ENCODE measurements around the gene SOBP. TPM values are rescaled to one million over a fixed set of nuclear protein-coding genes. Genes with fewer than 3 reads are reported as not detected.

Gene SOBP
- total and polyA plus RNA-seq, 2 donors (not counting 1 experiment from before 2014, with no cell fraction given), result 0.82 to 1.5 TPM

DNA sequence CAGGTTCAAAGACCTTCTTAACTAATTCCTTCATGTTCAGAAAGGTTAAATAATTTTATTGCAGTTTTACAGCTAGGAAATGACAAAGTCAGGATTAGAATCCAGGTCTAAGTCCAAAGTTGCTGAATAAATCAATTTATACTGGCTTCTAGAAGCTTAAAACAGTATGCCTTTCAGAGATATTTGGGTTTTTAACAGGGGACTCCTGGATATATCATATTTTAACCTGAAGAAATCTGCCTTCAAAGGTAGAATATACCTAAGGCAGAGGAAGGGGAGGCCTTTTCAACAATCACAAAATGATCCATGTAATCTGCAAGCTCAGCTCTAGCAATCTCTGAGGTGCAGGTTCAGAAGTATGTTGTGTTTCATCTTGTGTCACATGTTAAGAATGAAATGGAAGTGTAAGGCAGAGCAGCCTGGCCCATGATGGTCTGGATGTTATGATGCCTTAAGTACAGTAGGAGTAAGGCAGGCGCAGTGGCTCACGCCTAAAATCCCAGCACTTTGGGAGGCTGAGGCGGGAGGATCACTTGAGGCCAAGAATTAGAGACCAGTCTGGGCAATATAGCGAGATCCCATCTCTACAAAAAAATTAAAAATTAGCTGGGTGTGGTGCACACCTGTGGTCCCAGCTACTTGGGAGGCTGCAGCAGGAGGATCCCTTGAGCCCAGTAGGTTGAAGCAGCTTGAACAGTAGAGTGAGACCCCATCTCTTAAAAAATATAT, 123.9 kb downstream of the SOBP start:
- no peaks in the 10 kb centered on the region for H3K9me3 ChIP-seq (ENCODE audit: control extremely low read depth in 1 of 3, control insufficient read depth in 2 of 3, insufficient read depth in 1 of 3, low read length in 2 of 3)
- no peaks in the 10 kb centered on the region for H3K36me3 ChIP-seq (replicated peaks in 1 of 2; ENCODE audit: control extremely low read depth in 1 of 2, control insufficient read depth in 1 of 2, extremely low read depth in 1 of 2, insufficient read depth in 2 of 2, low read length in 1 of 2)
- no peak overlapping the region for H3K4me2 ChIP-seq (replicated peaks; ENCODE audit: low read depth, low read length, poor library complexity, severe bottlenecking)
- TF ChIP-seq EZH2 (IDR thresholded peaks at IDR 0.05; ENCODE audit: borderline replicate concordance, insufficient read depth, low read depth, low read length, poor library complexity, severe bottlenecking), result no peak
- TF ChIP-seq, protein P1, sequence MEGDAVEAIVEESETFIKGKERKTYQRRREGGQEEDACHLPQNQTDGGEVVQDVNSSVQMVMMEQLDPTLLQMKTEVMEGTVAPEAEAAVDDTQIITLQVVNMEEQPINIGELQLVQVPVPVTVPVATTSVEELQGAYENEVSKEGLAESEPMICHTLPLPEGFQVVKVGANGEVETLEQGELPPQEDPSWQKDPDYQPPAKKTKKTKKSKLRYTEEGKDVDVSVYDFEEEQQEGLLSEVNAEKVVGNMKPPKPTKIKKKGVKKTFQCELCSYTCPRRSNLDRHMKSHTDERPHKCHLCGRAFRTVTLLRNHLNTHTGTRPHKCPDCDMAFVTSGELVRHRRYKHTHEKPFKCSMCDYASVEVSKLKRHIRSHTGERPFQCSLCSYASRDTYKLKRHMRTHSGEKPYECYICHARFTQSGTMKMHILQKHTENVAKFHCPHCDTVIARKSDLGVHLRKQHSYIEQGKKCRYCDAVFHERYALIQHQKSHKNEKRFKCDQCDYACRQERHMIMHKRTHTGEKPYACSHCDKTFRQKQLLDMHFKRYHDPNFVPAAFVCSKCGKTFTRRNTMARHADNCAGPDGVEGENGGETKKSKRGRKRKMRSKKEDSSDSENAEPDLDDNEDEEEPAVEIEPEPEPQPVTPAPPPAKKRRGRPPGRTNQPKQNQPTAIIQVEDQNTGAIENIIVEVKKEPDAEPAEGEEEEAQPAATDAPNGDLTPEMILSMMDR (IDR thresholded peaks at IDR 0.05), result no peak
- H3K27me3 ChIP-seq (replicated peaks in 1 of 4; ENCODE audit: control extremely low read depth in 1 of 4, control insufficient read depth in 3 of 4, insufficient read depth in 4 of 4, low read length in 3 of 4), result no peaks in the 10 kb centered on the region
- peaks cover 13 to 23% of the 10 kb centered on the region in 2 donors for H3K4me1 ChIP-seq (ENCODE audit: control insufficient read depth in 2 of 2, insufficient read depth in 2 of 2, low read length in 2 of 2)
- H3K9ac ChIP-seq (ENCODE audit: low read length), result no peak overlapping the region
- no peak overlapping the region for H3K4me3 ChIP-seq (ENCODE audit: control extremely low read depth in 1 of 5, extremely low read depth in 1 of 5, insufficient read depth in 1 of 5, low read depth in 2 of 5, low read length in 4 of 5)
- ATAC-seq (ENCODE audit: low read depth), result no peak
- no peaks in the 10 kb centered on the region for H3K9me3 Mint-ChIP-seq (ENCODE audit: insufficient read depth)
- 100% methylated on average over 1 of the region's 4 CpGs for WGBS (ENCODE audit: insufficient coverage)
- H3K4me1 Mint-ChIP-seq, result peaks cover 15% of the 10 kb centered on the region
- intact Hi-C loops (cut with micrococcal nuclease), result no loop called here
- no peaks in the 10 kb centered on the region for H4K20me1 ChIP-seq (ENCODE audit: control insufficient read depth, insufficient read depth, low read length, poor library complexity, severe bottlenecking)
- H3K27ac Mint-ChIP-seq, result no peak overlapping the region
- ChIA-PET CTCF (no interaction called here), POLR2A (no interaction called here)
- no peak overlapping the region for H3K4me3 Mint-ChIP-seq
- H3K27ac ChIP-seq (ENCODE audit: low read length in 2 of 2), result no peak overlapping the region
- no peaks in the 10 kb centered on the region for H3K79me2 ChIP-seq (ENCODE audit: control insufficient read depth, insufficient read depth, low read length)
- H3K27me3 Mint-ChIP-seq, result peaks cover 3% of the 10 kb centered on the region
- DNase-seq, result no peak
- no peak overlapping the region for H2AFZ ChIP-seq (ENCODE audit: insufficient read depth, low read depth, low read length, poor library complexity, severe bottlenecking)

DNA sequence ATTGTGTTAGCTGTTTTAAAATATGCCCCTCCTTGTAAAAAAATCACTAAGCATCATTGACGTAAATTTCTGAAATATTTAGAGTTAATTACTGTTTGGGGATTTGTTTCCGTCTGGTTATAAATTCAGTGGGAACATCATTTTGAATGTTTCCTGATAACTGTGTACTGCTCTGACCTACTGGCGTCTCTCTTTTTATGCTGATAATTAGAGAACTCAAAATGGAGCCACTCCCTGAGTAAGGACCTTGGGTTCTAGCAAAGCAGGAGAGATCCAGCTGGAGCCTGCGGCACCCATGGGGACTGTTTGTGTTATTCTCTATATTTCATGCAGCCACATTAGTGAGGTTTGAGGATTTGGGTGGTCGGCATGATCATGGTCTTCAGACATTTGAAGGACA, 124.9 kb downstream of the SOBP start:
- Histone ChIP-seq H4K20me1 (ENCODE audit: control insufficient read depth, insufficient read depth, low read length, poor library complexity, severe bottlenecking) (no peaks in the 10 kb centered on the region), H2AFZ (ENCODE audit: insufficient read depth, low read depth, low read length, poor library complexity, severe bottlenecking) (no peak overlapping the region), H3K4me1 (ENCODE audit: control insufficient read depth in 2 of 2, insufficient read depth in 2 of 2, low read length in 2 of 2) (peaks cover 23 to 32% of the 10 kb centered on the region in 2 donors), H3K27ac (ENCODE audit: low read length in 2 of 2) (no peak overlapping the region), H3K79me2 (ENCODE audit: control insufficient read depth, insufficient read depth, low read length) (no peaks in the 10 kb centered on the region), H3K9me3 (ENCODE audit: control extremely low read depth in 1 of 3, control insufficient read depth in 2 of 3, insufficient read depth in 1 of 3, low read length in 2 of 3) (no peaks in the 10 kb centered on the region), H3K4me3 (ENCODE audit: control extremely low read depth in 1 of 5, extremely low read depth in 1 of 5, insufficient read depth in 1 of 5, low read depth in 2 of 5, low read length in 4 of 5) (no peak overlapping the region), H3K36me3 (replicated peaks in 1 of 2; ENCODE audit: control extremely low read depth in 1 of 2, control insufficient read depth in 1 of 2, extremely low read depth in 1 of 2, insufficient read depth in 2 of 2, low read length in 1 of 2) (no peaks in the 10 kb centered on the region), H3K4me2 (replicated peaks; ENCODE audit: low read depth, low read length, poor library complexity, severe bottlenecking) (no peak overlapping the region), H3K9ac (ENCODE audit: low read length) (no peak overlapping the region), H3K27me3 (replicated peaks in 1 of 4; ENCODE audit: control extremely low read depth in 1 of 4, control insufficient read depth in 3 of 4, insufficient read depth in 4 of 4, low read length in 3 of 4) (no peaks in the 10 kb centered on the region)
- intact Hi-C loops (cut with micrococcal nuclease), result loop anchor here (5.0 kb wide), 1 partner anchor 42 kb away; no protein-coding TSS in a partner anchor
- no peak for ATAC-seq (ENCODE audit: low read depth)
- Mint-ChIP-seq H3K27me3 (peaks cover 3% of the 10 kb centered on the region), H3K27ac (no peak overlapping the region), H3K9me3 (ENCODE audit: insufficient read depth) (no peaks in the 10 kb centered on the region), H3K4me1 (peaks cover 22% of the 10 kb centered on the region), H3K4me3 (no peak overlapping the region)
- ChIA-PET CTCF (interaction anchor here (0.5 kb wide), 1 partner anchor 14 kb away, joined by 3 read pairs; no protein-coding TSS in a partner anchor), POLR2A (no interaction called here)
- TF ChIP-seq, protein P1 (IDR thresholded peaks at IDR 0.05), result no peak
- no peak for TF ChIP-seq EZH2 (IDR thresholded peaks at IDR 0.05; ENCODE audit: borderline replicate concordance, insufficient read depth, low read depth, low read length, poor library complexity, severe bottlenecking)
- no peak for DNase-seq
- WGBS (ENCODE audit: insufficient coverage), result 100% methylated on average over 4 of the region's 5 CpGs
